Calu3 (cell line): Measurements from ENCODE around the gene DRD3. TPM values are rescaled to one million over a fixed set of nuclear protein-coding genes. Genes with fewer than 3 reads are reported as not detected.

Experiments used
- BruUV-seq: library from RNA; stranded (reverse); fragments of 400-500 nt; replicated peaks from 2 replicates; lab custom pipeline; 2021; lab: Mats Ljungman, UMichigan
- CTCF ChIA-PET: fragments of 300-600 bp; sonication (Branson Sonifier 250); formaldehyde crosslinking; loops from one replicate; lab custom pipeline; 2022; ENCODE audit warnings: antibody characterized with exemption; lab: Charles Lee
- DNase-seq: peaks from one replicate; pipeline ENCODE4 v3.0.0; 2022
- H3K27ac Mint-ChIP-seq: one replicate; pipeline ENCODE4 v1.8.0; 2022; ENCODE audit warnings: mixed read lengths; ENCODE audit not compliant: unreplicated experiment
- H3K27me3 Mint-ChIP-seq: one replicate; pipeline ENCODE4 v1.8.0; 2022; ENCODE audit warnings: mixed read lengths; ENCODE audit not compliant: unreplicated experiment
- H3K36me3 Mint-ChIP-seq: one replicate; pipeline ENCODE4 v1.8.0; 2022; ENCODE audit warnings: mild to moderate bottlenecking, moderate library complexity, mixed read lengths; ENCODE audit not compliant: insufficient read depth, unreplicated experiment
- H3K4me1 Mint-ChIP-seq: one replicate; pipeline ENCODE4 v1.8.0; 2022; ENCODE audit warnings: mild to moderate bottlenecking, low read depth, mixed read lengths; ENCODE audit not compliant: unreplicated experiment
- H3K4me3 Mint-ChIP-seq: one replicate; pipeline ENCODE4 v1.8.0; 2022; ENCODE audit warnings: mild to moderate bottlenecking, low read depth, moderate library complexity, mixed read lengths; ENCODE audit not compliant: unreplicated experiment
- H3K9me3 Mint-ChIP-seq: one replicate; pipeline ENCODE4 v1.8.0; 2022; ENCODE audit warnings: low read depth, mixed read lengths; ENCODE audit not compliant: unreplicated experiment
- CTCF ChIP-seq: fragments of 200-600 bp; IDR thresholded peaks from one replicate; pipeline ENCODE4 v1.8.0; 2022; ENCODE audit warnings: antibody characterized with exemption; ENCODE audit not compliant: unreplicated experiment
- intact Hi-C: fragments of 100-400 bp; cut with micrococcal nuclease; formaldehyde crosslinking; loops from one replicate; pipeline ENCODE4 v1.10.0; 2022; ENCODE audit not compliant: unreplicated experiment
- total RNA-seq: library from RNA; stranded (reverse); gene quantifications from 2 replicates; pipeline ENCODE4 v1.2.3, GENCODE V29; 2022

DRD3 gene
- total RNA-seq, 1 experiment from 2014 or later = not detected

GRCh38 chr3:114093596-114093995 lies 85.3 kb downstream of the DRD3 start:
- Mint-ChIP-seq H3K4me3 (no peak overlapping the region), H3K27me3 (peaks cover 38% of the 10 kb centered on the region), H3K36me3 (no peaks in the 10 kb centered on the region), H3K9me3 (no peaks in the 10 kb centered on the region), H3K27ac (no peak overlapping the region), H3K4me1 (peaks cover 9% of the 10 kb centered on the region)
- no peak for TF ChIP-seq CTCF
- peak; percentile 38 for DNase-seq
- BruUV-seq = no TSS peak
- CTCF ChIA-PET = no interaction called here
- intact Hi-C loops = no loop called here

- CTCF ChIA-PET = no interaction called here
- intact Hi-C loops = no loop called here
- no peaks in the 10 kb centered on the region for H3K9me3 Mint-ChIP-seq
- no peak for DNase-seq
- H3K27ac Mint-ChIP-seq = no peak overlapping the region
- no peak overlapping the region for H3K4me3 Mint-ChIP-seq
- H3K27me3 Mint-ChIP-seq = peaks cover 38% of the 10 kb centered on the region
- no TSS peak for BruUV-seq
- TF ChIP-seq CTCF = no peak
- H3K4me1 Mint-ChIP-seq = peaks cover 9% of the 10 kb centered on the region
- H3K36me3 Mint-ChIP-seq = no peaks in the 10 kb centered on the region
Observed at GRCh38 chr3:114093016-114093380, 85.9 kb downstream of the DRD3 start.

- no peak for DNase-seq
- H3K27me3 Mint-ChIP-seq = peaks cover 36% of the 10 kb centered on the region
- intact Hi-C loops = no loop called here
- BruUV-seq = no TSS peak
- H3K4me3 Mint-ChIP-seq = no peak overlapping the region
- H3K9me3 Mint-ChIP-seq = no peaks in the 10 kb centered on the region
- no peak for TF ChIP-seq CTCF
- H3K36me3 Mint-ChIP-seq = no peaks in the 10 kb centered on the region
- H3K27ac Mint-ChIP-seq = no peak overlapping the region
- CTCF ChIA-PET = interaction anchor here (0.6 kb wide), 1 partner anchor 12 kb away, joined by 6 read pairs; no protein-coding TSS in a partner anchor
- H3K4me1 Mint-ChIP-seq = peaks cover 9% of the 10 kb centered on the region
Observed at GRCh38 chr3:114092151-114093015, 86.5 kb downstream of the DRD3 start.

DNA sequence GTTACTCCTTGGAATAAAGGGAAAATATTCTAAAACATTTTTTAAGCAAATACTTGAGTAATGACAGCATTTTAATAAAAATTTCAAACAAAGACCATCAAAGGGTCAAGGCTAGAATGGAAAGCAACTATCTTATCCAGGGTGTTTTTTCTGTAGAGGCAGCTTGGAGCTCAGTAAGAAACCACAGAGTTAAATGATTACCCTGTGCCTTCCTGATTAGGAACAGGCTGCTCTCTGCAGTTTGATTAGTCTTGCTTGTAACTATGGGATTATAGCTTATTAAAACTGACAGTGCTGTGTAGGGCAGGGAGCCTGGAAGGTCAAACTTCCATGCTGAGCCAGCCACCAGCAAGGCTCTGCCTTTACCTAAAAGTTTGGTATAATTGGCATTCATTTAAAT lies 89.2 kb downstream of the DRD3 start:
- Mint-ChIP-seq H3K9me3 (no peaks in the 10 kb centered on the region), H3K27ac (no peak overlapping the region), H3K4me1 (peaks cover 9% of the 10 kb centered on the region), H3K4me3 (no peak overlapping the region), H3K36me3 (peaks cover 9% of the 10 kb centered on the region), H3K27me3 (peaks cover 22% of the 10 kb centered on the region)
- TF ChIP-seq CTCF = no peak
- BruUV-seq = no TSS peak
- DNase-seq = no peak
- CTCF ChIA-PET = no interaction called here
- intact Hi-C loops = no loop called here
